ENCODE results near the gene ZFAND3. TPM values are rescaled to one million over a fixed set of nuclear protein-coding genes. Genes with fewer than 3 reads are reported as not detected.

Gene ZFAND3
- total and polyA plus RNA-seq, 2 donors (not counting 3 experiments of a cell fraction or from before 2014, with no cell fraction given) = 15.4 to 54.2 TPM

GRCh38 chr6:38127284-38127683 is 307.8 kb downstream of the ZFAND3 start:
- Histone ChIP-seq H3K27ac (ENCODE audit: insufficient read depth, low read depth, low read length) (no peak overlapping the region), H4K20me1 (replicated peaks; ENCODE audit: control insufficient read depth, extremely low read depth, insufficient read depth, low read length) (no peaks in the 10 kb centered on the region), H3K9me3 (replicated peaks; ENCODE audit: control insufficient read depth, insufficient read depth, low read length) (no peaks in the 10 kb centered on the region), H3K9me1 (replicated peaks; ENCODE audit: control insufficient read depth, extremely low read depth, insufficient read depth, low read length) (no peaks in the 10 kb centered on the region), H2AFZ (ENCODE audit: low read depth, low read length) (no peak overlapping the region), H3K4me2 (ENCODE audit: insufficient read depth, low read length) (no peak overlapping the region), H3K4me3 (replicated peaks in 1 of 3; ENCODE audit: insufficient read depth in 1 of 3, low read depth in 1 of 3, low read length in 3 of 3) (no peak overlapping the region), H3K79me2 (ENCODE audit: control insufficient read depth, insufficient read depth, low read length) (peaks cover 14% of the 10 kb centered on the region), H3K27me3 (ENCODE audit: control insufficient read depth in 2 of 2, insufficient read depth in 2 of 2, low read length in 2 of 2) (no peaks in the 10 kb centered on the region), H3K4me1 (ENCODE audit: control insufficient read depth, extremely low read depth, insufficient read depth, low read length) (no peaks in the 10 kb centered on the region), H3K9ac (replicated peaks; ENCODE audit: extremely low read depth, insufficient read depth, low read length) (no peak overlapping the region), H3K36me3 (ENCODE audit: control insufficient read depth in 2 of 2, extremely low read depth in 1 of 2, insufficient read depth in 2 of 2, low read length in 2 of 2) (no peaks in the 10 kb centered on the region)
- intact Hi-C loops (cut with micrococcal nuclease) = no loop called here
- ChIA-PET POLR2A (no interaction called here), CTCF (interaction anchor here (0.8 to 1.5 kb wide), 5 partner anchors 8 to 367 kb away, joined by 3 to 5 read pairs (median 3); no protein-coding TSS in a partner anchor)
- DNase-seq (ENCODE audit: low read depth, low spot score) = no peak
- FAIRE-seq = no peak
- no TSS peak for BruUV-seq (replicated peaks)
- TF ChIP-seq EZH2 (IDR thresholded peaks at IDR 0.05; ENCODE audit: borderline replicate concordance, low read depth, low read length, severe bottlenecking) = no peak
- TF ChIP-seq FOS (IDR thresholded peaks at IDR 0.05; ENCODE audit: borderline replicate concordance, insufficient read depth, low read length) = no peak
- dilution Hi-C loops (cut with MboI; ENCODE audit: extremely low pct_ligation_motif_present, low sequenced_read_pairs) = no loop called here

GRCh38 chr6:38131527-38131965 is 312.0 kb downstream of the ZFAND3 start:
- Histone ChIP-seq H3K27ac (ENCODE audit: insufficient read depth, low read depth, low read length) (no peak overlapping the region), H3K36me3 (ENCODE audit: control insufficient read depth in 2 of 2, extremely low read depth in 1 of 2, insufficient read depth in 2 of 2, low read length in 2 of 2) (peaks cover 0 to 2% of the 10 kb centered on the region in 2 experiments), H3K4me2 (ENCODE audit: insufficient read depth, low read length) (no peak overlapping the region), H4K20me1 (replicated peaks; ENCODE audit: control insufficient read depth, extremely low read depth, insufficient read depth, low read length) (no peaks in the 10 kb centered on the region), H3K9me3 (replicated peaks; ENCODE audit: control insufficient read depth, insufficient read depth, low read length) (no peaks in the 10 kb centered on the region), H2AFZ (ENCODE audit: low read depth, low read length) (no peak overlapping the region), H3K79me2 (ENCODE audit: control insufficient read depth, insufficient read depth, low read length) (peaks cover 18% of the 10 kb centered on the region), H3K4me1 (ENCODE audit: control insufficient read depth, extremely low read depth, insufficient read depth, low read length) (no peaks in the 10 kb centered on the region), H3K4me3 (replicated peaks in 1 of 3; ENCODE audit: insufficient read depth in 1 of 3, low read depth in 1 of 3, low read length in 3 of 3) (no peak overlapping the region), H3K9ac (replicated peaks; ENCODE audit: extremely low read depth, insufficient read depth, low read length) (no peak overlapping the region), H3K9me1 (replicated peaks; ENCODE audit: control insufficient read depth, extremely low read depth, insufficient read depth, low read length) (no peaks in the 10 kb centered on the region), H3K27me3 (ENCODE audit: control insufficient read depth in 2 of 2, insufficient read depth in 2 of 2, low read length in 2 of 2) (no peaks in the 10 kb centered on the region)
- intact Hi-C loops (cut with micrococcal nuclease) = no loop called here
- CTCF ChIA-PET = no interaction called here
- BruUV-seq (replicated peaks) = no TSS peak
- POLR2A ChIA-PET = no interaction called here
- DNase-seq (ENCODE audit: low read depth, low spot score) (no peak), FAIRE-seq (peak; percentile 8)
- TF ChIP-seq JUN (IDR thresholded peaks at IDR 0.05; ENCODE audit: borderline replicate concordance, insufficient read depth, insufficient read length, low read depth) = no peak
- TF ChIP-seq EZH2 (IDR thresholded peaks at IDR 0.05; ENCODE audit: borderline replicate concordance, low read depth, low read length, severe bottlenecking) = no peak
- no peak for TF ChIP-seq FOS (IDR thresholded peaks at IDR 0.05; ENCODE audit: borderline replicate concordance, insufficient read depth, low read length)
- TF ChIP-seq MAX (IDR thresholded peaks at IDR 0.05; ENCODE audit: insufficient read depth, insufficient read length) = no peak
- TF ChIP-seq CTCF (IDR thresholded peaks at IDR 0.05; ENCODE audit: extremely low read depth in 1 of 2, insufficient read depth in 1 of 2, low read depth in 1 of 2, low read length in 2 of 2) = no peak
- no peak for TF ChIP-seq MYC (IDR thresholded peaks at IDR 0.05; ENCODE audit: low read depth, low read length)
- TF ChIP-seq GATA2 (IDR thresholded peaks at IDR 0.05; ENCODE audit: insufficient read depth, insufficient read length, low read depth, low read length) = no peak
- TF ChIP-seq POLR2AphosphoS5 (IDR thresholded peaks at IDR 0.05; ENCODE audit: insufficient read depth, low read depth, low read length) = no peak
- TF ChIP-seq POLR2A (IDR thresholded peaks at IDR 0.05; ENCODE audit: low read depth, low read length) = no peak
- dilution Hi-C loops (cut with MboI; ENCODE audit: extremely low pct_ligation_motif_present, low sequenced_read_pairs) = no loop called here
